Middle frontal gyrus (tissue), 1 donor: Measurements from ENCODE around the gene UNC13A.
"Not testable (repeated sequence)": the region's sequence is repeated elsewhere in the genome, so short reads cannot be mapped to it uniquely, and the experiment has no call there.

Experiments
- DNase-seq: peaks from one replicate; pipeline ENCODE4 v3.0.0-alpha.2; 2015; ENCODE audit warnings: low spot score; ENCODE audit errors: extremely low spot score

Gene UNC13A

DNA sequence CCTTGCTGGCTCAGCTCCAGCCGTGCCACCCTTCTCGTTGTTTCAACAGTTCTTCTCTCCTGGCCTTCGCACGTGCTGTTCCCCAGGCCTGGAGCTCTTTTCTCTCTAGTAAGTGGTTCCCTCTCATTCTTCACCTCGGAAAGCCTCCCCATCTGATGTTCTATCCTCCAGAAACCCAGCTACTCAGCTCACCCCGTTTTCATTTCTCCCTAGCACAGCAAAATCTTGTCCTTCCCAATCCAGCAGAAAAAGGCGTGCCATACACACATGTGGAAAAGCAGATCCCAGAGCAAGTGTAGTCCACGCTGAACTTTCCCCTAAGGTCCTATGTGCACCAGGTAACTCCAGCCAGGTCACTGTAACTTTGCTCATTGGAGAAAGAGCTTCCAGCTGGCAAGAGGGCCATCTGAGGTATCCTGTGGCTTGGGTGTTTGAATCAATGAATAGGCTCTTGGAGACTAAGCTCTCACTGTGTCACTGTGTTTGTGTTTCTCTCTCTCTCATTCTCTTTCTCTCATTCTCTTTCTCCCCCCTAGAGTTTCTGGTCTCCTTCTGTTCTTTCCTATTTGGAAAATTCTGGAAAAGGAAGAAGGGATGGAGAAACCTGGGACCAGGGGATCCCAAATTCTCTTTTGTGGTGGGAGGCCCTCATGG is 83.7 kb downstream of the UNC13A start:
- DNase-seq, result no peak

DNA sequence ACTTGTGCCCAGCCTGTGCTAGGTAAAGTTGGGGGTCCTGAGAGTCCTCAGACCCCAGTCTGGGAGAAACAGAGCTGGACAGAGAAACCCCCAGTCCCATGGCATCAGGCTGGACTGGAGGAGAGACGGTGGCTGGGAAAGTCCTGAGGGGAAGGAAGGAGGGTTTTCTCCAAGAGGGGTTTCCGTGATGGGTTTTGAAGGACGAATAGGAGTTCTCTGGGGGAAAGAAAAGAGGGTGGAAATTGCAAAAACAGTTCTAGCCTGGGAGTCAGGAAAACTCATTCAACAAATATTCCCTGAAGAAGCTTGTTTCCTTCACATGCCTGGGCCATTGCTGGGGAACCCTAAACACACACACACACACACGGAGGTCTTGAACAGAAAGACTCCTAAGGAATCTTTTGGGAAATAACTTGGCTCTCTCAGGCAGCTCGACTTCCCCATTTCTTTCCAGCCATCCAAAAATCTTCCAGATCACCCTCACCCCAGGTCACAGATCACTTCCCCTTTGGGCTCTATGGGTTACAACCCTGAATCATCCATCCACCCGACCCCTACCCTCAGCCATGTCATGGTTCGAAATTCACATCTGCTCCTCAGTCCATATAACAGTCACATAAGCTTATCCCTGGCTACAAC is 85.2 kb downstream of the UNC13A start:
- no peak for DNase-seq

DNA sequence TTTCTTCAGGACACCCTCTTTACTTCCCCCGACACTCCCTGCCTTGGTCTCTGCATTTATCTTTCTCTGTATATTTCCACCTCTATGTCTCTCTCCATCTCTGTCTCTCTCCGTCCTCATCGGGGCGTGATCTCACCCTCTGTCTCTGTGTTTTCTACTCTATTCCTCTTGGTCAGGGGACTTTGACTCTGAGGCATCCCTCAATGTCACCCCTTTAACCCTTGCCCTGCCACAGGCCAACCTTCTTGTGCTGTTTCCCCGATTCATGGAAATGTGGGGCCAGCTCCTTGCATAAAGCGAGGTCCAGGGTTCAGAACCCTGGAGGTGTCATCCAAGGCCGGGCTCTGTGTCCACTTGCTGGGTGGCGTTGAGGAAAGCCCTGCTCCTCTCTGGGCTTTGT is 85.9 kb downstream of the UNC13A start:
- no peak for DNase-seq

DNA sequence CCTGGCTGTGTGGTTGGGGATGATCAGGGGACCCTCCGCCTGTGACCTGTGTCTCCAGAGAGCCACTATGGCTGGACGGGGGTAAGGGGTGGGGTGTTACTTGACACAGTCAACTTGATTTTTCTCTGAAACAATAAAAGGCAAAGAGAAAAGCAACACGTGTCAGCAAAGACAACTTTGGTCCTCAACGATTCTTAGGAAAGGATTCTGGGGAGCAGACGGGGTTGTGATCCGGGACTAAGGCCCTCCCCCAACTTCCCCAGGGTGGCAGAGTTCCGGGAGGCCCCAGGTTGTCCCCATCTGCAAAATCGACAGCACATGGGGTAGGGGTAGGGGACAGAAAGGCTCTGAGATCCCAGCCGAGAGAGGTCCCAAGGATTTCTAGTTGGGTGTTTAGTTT is 86.5 kb downstream of the UNC13A start:
- DNase-seq, result no peak

DNA sequence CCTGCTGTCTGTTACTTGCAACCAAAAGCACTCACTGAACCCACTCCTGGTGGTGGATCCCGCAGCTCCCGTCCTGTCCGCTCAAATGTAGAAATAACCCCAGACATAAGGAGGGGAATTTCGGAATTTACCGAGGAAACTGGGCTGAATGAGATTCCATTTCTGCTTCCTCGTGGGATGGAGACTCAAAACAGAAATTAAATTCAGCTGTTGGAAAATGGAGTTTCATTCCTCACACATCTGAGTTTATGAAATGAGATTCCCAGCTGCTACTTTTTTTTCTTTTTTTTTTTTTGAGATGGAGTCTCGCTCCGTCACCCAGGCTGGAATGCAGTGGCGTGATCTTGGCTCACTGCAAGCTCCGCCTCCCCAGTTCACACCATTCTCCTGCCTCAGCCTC is 88.4 kb downstream of the UNC13A start:
- DNase-seq, result no peak

DNA sequence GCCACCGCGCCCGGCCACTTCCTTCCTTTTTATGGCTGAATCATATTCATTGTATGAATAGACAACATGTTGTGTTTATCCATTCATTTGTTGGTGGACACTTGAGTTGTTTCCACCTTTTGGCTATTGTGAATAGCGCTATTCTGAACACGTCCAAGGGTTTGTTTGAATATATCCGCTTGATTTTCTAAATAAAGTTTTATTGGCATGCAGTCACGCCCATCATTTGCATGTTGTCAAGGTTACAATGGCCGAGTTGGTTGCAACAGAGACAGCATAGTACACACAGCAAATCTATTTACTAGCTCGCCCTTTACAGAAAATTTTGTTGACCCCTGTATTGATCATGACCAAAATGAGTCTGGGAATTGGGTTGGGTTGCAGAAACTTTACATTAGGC is 89.2 kb downstream of the UNC13A start:
- no peak for DNase-seq

DNA sequence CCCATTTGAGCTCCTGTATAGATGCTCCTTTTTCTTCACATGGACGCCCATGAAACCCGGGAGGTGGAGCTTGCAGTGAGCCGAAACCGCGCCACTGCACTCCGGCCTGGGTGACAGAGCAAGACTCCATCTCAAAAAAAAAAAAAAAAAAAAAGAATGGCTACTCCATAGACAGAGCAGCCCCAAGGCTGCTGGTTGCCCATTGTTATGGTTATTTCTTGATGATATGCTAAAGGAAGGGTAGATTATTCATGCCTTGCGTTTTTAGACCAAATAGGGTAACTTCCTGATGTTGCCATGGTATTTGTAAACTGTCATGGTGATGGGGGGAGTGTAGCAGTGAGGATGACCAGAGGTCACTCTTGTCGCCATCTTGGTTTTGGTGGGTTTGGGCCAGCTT is 90.1 kb downstream of the UNC13A start:
- not testable (repeated sequence) for DNase-seq

DNA sequence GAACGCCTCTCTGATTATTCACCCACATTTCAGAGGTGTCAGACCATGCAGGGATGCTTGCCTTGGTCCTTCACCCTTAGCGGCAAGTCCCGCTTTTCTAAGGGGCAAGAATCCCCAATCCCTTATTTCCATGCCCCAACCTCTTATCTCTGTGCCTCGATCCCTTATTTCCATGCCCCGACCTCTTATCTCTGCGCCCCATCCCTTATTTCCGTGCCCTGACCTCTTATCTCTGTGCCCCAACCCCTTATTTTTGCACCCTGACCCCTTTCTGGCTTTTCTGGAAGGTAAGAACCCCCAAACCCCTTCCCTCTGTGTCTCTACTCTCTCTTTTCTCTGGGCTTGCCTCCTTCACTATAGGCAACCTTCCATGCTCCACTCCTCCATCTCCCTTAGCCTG is 93.9 kb downstream of the UNC13A start:
- not testable (repeated sequence) for DNase-seq

DNA sequence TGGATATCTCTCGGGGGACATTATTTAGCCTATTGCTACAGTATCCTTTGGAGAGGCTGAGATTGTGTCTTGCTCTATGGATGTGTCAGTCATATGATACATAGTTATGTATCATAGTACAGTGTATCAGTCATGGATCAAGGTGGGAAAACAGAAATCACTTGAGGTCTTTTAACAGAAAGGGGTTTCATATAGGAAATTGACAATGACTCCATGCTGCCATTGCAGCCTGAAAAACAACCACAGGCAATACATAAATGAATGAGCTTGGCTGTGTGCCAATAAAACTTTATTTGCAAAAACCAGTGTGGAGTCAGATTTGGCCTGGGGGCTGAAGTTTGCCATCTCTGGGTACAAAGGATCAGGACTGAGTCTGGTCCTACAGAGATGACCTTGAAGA is 97.3 kb downstream of the UNC13A start:
- DNase-seq, result no peak

DNA sequence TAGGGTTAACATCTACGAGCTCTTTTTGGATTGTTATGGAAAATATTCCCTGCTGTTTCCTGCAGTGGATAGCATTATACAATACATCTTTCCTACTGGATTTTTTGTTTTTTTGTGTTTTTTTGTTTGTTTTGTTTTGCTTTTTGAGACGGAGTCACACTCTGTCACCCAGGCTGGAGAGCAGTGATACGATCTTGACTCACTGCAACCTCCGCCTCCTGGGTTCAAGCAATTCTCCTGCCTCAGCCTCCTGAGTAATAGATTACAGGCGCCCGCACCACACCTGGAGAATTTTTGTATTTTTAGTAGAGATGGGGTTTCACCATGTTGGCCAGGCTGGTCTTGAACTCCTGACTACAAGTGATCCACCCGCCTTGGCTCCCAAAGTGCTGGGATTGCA is 102.8 kb downstream of the UNC13A start:
- DNase-seq, result not testable (repeated sequence)

DNA sequence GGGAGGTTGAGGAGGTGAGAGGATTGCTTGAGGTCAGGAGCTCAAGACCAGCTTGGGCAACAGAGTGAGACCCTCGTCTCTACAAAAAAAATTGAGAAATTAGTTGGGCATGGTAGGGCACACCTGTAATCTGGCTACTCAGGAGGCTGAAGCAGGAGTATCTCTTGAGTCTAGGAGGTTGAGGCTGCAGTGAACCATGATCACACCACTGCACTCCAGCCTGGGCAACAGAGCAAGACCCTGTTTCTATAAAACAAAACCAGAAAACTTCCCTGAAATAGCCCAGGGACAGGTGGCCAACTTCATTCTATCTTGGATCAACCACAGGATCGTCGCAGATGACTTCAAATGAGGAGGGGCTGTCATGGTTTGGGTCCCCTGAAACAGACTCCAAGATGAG is 104.0 kb downstream of the UNC13A start:
- no peak for DNase-seq

DNA sequence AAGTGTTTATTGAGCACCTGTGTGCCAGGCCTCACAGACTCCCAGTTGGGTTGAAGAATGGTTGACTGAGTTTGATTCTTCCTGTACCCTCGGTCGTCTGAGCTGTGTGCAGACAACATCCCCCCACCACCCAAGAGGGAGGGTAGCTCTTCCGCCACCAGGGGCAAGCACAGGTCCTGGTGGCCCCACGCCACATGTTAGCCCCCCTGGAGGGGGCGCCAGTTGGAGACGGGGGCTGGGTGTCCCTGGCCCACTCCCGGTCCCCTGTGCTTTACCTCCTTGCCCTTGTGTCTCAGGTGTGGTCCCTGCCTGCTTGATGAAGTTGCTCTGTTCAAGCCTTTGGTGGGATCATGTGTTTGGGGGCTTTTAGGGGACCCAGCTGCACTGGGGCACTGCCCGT is 105.5 kb downstream of the UNC13A start:
- DNase-seq, result no peak

DNA sequence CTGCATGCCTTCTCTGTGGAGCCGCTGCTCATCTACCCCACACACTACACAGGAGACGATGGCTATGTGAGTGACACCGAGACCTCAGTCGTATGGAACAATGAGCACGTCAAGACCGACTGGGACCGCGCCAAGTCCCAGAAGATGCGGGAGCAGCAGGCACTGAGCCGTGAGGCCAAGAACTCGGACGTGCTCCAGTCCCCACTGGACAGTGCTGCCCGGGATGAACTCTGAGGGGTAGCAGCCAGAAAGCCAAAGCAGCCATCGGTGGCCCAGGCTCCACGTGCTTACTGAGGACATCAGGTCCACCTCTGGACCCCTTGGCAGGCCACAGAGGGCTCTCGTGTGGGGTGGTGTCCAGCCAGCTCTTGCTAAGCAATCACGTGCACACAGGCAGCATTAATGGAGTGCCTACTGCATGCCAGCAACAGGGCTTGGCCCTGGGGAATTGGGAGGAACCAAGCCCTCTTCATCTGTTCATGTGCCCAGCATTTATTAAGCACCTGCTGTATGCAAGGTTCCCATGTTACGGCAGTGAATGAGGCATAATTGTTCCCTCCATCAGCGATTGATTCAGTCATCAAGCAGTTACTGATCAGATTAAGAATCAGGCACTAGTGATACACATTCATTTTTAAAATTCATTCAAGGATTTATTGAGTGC is 106.8 kb downstream of the UNC13A start:
- DNase-seq, result no peak

DNA sequence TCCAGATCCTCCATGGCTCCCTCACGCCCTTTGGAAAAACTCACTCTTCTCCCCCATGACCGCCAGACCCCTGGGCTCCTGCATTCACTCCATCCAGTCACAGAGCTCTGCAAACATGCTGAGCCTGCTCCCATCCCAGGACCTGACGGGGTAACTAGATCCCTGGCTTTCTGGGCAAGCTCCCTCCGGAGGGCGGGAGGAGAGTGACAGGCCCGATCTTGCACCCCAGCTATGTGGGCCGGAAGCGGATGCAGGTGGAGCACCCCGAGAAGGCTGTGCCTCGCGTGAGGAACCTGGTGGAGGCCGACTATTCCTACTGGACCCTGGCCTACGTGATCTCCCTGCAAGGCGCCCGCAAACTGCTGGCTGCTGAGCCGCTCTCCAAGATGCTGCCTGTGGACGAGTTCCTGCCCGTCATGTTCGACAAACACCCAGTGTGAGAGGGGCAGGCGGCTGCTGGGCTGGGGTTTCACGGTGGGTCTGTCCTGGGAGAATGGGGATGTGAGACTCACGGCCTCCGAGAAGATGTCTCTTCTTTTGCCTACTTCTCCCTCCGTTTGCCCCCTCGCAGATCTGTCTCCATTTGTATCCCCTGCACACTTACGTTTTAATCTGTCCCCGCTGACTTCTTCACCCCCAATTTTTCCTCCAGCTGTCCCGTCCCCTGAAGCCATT is 107.5 kb downstream of the UNC13A start:
- DNase-seq, result no peak

DNA sequence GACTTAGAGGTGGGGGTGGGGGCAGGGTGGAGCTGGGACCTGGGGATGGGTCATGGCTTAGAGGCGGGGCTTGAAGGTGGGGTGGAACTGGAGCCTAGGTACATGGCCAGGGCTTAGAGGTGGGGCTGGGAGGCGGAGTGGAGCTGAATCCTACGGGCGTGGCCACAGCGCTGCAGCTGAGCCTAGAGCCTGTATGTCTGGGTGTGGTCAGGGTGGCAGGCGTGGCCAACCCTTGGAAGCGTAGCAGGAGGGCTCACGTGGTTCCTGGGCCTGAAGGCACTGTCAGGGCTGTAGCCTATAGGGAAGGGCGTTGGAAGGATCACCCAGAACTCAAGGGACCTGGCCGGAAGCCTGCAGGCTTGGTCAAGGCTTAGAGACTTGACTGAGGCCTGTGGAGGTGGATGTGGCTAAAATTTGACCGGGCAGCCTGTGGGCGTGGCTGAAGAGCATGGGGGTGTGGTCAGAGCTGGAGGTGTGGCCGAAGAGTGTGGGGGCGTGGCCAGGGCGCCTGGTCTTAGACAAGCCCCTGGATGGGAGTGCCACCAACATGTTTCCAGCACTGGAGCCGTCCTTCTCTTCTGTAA is 108.4 kb downstream of the UNC13A start:
- DNase-seq, result no peak

DNA sequence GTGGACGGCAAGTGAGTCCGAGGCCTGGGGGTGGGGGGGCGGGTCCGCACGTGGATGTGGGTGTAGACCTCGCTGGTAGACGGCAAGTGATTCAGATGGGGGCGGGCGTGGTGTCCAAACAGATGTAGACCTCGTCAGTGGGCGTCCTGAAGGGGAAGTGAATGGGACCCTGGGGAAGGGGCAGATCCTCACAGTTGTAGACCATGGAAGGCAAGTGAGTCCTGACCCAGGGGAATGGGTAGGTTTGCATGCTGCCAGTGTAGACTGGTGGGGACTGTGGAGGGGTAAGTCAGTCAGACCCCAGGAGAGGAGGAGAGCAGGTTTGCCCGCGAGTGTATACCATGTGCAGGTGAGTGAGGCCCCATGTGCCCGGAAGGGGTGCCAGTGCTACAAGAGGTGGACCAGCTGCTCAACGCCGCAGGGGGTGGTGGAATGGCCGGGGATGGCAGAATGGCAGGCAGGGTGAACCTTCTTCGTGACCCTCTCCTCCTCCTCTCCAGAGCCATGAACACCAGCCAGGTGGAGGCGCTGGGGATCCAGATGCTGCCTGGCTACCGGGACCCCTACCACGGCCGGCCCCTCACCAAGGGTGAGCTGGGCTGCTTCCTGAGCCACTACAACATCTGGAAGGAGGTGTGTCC is 110.6 kb downstream of the UNC13A start:
- no peak for DNase-seq

DNA sequence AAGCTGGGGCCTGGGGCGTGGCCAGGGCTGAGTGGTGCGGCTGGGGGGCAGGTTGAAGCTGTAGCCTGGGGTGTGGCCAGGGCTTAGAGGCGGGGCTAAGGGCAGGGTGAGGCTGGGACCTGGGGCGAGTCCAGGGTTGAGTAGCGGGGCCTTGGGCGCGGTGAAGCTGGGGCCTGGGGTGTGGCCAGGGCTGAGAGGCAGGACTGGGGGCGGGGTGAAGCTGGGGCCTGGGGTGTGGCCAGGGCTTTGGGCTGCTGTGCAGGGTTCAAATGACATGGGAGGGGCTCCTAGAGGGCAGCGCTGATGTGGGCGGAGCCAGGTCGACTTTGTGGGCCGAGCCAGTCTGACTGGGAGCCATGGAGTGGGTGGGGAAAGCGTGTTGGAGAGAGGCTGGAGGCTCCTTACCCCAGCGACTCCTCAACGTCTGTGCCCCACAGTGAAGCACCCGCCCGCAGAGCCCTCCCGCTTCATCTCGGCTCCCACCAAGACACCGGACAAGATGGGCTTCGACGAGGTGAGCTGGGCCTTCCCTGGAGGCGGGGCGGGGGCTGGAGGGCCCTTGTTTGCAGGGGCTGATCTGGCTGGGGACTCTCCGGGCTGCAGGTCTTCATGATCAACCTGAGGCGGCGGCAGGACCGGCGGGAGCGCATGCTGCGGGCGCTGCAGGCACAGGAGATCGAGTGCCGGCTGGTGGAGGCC is 111.2 kb downstream of the UNC13A start:
- no peak for DNase-seq

DNA sequence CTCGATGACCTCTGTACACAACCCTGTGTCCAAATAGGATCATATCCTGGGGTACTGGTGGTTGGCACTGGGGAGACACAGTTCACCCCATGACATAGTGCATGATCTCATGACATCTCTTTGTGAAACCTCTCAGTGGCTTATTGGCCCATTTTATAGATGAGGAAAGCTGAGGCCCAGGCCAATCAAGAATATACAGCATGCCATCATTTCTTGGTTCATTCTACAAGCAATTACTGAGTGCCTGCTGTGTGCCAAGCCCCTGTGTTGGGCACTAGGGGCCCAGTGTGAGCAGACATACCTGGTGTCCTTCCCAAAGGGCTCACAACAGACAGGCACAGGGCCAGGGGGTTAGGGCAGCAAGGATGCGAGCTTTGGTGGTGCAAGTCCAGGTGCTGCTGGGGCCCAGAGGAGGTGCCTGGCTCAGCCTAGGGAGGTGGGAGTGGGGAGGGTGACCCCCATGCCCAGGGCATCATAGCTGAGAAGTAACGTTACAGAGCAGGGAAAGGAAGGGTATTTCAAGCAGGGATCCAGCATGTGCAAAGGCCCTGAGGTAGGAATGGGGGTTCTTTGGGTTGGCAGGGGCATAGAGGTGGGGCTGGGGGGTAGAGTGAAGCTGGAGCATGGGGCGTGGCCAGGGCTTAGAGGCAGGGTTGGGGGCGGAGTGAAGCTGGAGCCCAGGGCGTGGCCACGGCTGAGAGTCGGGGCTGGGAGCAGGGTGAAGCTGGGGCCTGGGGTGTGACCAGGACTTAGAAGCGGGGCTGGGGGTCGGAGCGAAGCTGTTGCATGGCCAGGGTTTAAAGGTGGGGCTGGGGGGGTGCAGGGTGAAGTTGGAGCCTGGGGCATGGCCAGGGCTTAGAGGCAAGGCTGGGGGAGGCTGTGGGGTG is 112.0 kb downstream of the UNC13A start:
- no peak for DNase-seq

DNA sequence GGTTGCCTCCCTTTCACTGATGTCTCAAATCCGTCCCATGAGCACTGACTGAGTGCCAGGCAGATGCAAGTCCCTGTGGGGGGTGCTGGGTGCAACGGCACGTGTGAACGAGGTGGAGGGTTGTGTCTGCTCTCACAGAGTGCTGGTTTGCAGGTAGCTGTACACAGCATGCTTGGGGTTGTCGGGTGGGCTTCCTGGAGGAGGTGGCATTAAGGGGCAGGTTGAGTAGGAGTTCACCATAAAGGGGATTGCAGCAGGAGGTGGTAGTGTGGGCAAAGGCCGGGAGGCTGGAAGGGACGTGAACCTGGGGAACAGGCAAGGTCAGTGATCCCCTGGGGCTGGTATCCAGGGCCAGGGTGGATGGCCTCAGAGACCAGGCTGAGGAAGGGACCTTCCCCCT is 115.5 kb downstream of the UNC13A start:
- no peak for DNase-seq

DNA sequence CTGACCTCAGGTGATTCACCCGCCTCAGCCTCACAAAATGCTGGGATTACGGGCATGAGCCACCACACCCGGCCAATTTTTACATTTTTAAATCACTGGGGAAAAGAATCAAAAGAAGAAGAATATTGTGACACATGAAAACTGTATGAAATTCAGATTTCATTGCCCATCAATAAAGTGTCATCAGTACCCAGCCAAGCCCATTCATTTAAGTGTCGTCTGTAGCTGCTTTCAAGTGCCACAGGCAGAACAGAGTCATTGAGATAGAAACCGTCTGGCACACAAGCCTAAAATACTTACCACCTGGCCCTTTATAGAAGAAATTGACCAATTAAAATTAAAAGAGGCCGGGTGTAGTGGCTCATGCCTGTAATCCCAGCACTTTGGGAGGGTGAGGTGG is 117.4 kb downstream of the UNC13A start:
- no peak for DNase-seq
